K562 (cell line): ENCODE results near the gene CRACR2B. TPM values are rescaled to one million over a fixed set of nuclear protein-coding genes. Genes with fewer than 3 reads are reported as not detected.
A peak's percentile ranks its signal among the peaks of the same experiment; 100 is the strongest.

Experiments used
- ATAC-seq: fragments of 200-7000 bp; cut with Tn5 transposase; 3 replicates; pipeline ENCODE4 v1.9.1; 2020; ENCODE audit warnings: moderate library complexity
- BruUV-seq: library from RNA; stranded (reverse); fragments of 400-500 nt; replicated peaks from 2 replicates; lab custom pipeline; 2021; lab: Mats Ljungman, UMichigan
- CTCF ChIA-PET: fragments of 300-600 bp; formaldehyde crosslinking; extraction: SDS; loops from one replicate; lab custom pipeline; 2021; ENCODE audit warnings: low intra/inter-chr PET ratio; lab: Yijun Ruan, JAX
- POLR2A ChIA-PET: fragments of 300-600, 350-650 bp; sonication (Branson Sonifier 250); formaldehyde crosslinking; extraction: SDS; loops from one replicate; lab custom pipeline; 2021; ENCODE audit warnings: antibody characterized with exemption, inconsistent platforms; lab: Yijun Ruan, JAX
- DNase-seq, 4 experiments: peaks; one replicate each; pipeline versions ENCODE4 v3.0.0 to v3.0.0-alpha.2; 2011 to 2018; ENCODE audit warnings: low spot score in 3 of 4, mixed read lengths in 3 of 4; ENCODE audit errors: extremely low read depth in 1 of 4
- FAIRE-seq: peaks from 2 replicates; lab custom pipeline; 2011; peaks lifted over from hg19 to GRCh38; lab: Jason Lieb, UNC
- H2AFZ ChIP-seq: 2 replicates; pipeline ENCODE4 v1.6.0; 2011; ENCODE audit warnings: low read depth, low read length, control low read depth, inconsistent platforms
- H3K27ac ChIP-seq: fragments of 200-600 bp; 3 replicates; pipeline ENCODE4 v1.8.0; 2011; ENCODE audit warnings: low read depth, mild to moderate bottlenecking, control low read depth, inconsistent platforms, low read length, moderate library complexity, mixed read lengths; ENCODE audit errors: extremely low read depth
- H3K27me3 ChIP-seq, 2 experiments: fragments of 300-600 bp in 1 of 2; 2 replicates in 1 of 2; 3 replicates in 1 of 2; pipeline versions ENCODE4 v1.6.0 to v1.8.0; 2011; ENCODE audit warnings: inconsistent platforms in 2 of 2, low read length in 2 of 2, mild to moderate bottlenecking in 1 of 2, mixed read lengths in 1 of 2, moderate library complexity in 1 of 2; ENCODE audit not compliant: control insufficient read depth in 2 of 2, insufficient read depth in 2 of 2
- H3K36me3 ChIP-seq: fragments of 300-600 bp; 3 replicates; pipeline ENCODE4 v1.8.0; 2011; ENCODE audit warnings: mild to moderate bottlenecking, low read length, inconsistent platforms; ENCODE audit not compliant: control insufficient read depth, insufficient read depth
- H3K4me1 ChIP-seq, 2 experiments: fragments of 200-600 bp in 1 of 2; replicated peaks in 1 of 2; 2 replicates in 1 of 2; 3 replicates in 1 of 2; pipeline versions ENCODE4 v1.5.1 to v1.8.0; 2011; ENCODE audit warnings: inconsistent platforms in 2 of 2, low read length in 2 of 2, mild to moderate bottlenecking in 1 of 2, mixed read lengths in 1 of 2, moderate library complexity in 1 of 2; ENCODE audit not compliant: control insufficient read depth in 2 of 2, insufficient read depth in 2 of 2
- H3K4me2 ChIP-seq: 2 replicates; pipeline ENCODE4 v1.6.1; 2011; ENCODE audit warnings: low read length, control low read depth, inconsistent platforms, mixed read lengths; ENCODE audit not compliant: insufficient read depth
- H3K4me3 ChIP-seq: fragments of 200-600 bp; sonication (generic), shearing (Covaris generic); 2 replicates; pipeline ENCODE4 v1.5.1; 2016; ENCODE audit warnings: control low read depth, inconsistent platforms
- H3K79me2 ChIP-seq: fragments of 200-600 bp; 3 replicates; pipeline ENCODE4 v1.8.0; 2011; ENCODE audit warnings: low read length, inconsistent platforms; ENCODE audit not compliant: control insufficient read depth, insufficient read depth
- H3K9ac ChIP-seq, 2 experiments: 2 replicates each; pipeline versions ENCODE4 v1.6.0 to v1.6.1; 2011; ENCODE audit warnings: low read depth in 2 of 2, low read length in 2 of 2, control low read depth in 1 of 2, inconsistent platforms in 1 of 2, mild to moderate bottlenecking in 1 of 2, mixed read lengths in 1 of 2; ENCODE audit not compliant: insufficient read depth in 1 of 2
- H3K9me1 ChIP-seq: one replicate; pipeline ENCODE4 v1.6.0; 2011; ENCODE audit warnings: inconsistent platforms, mild to moderate bottlenecking, low read length, moderate library complexity; ENCODE audit not compliant: control insufficient read depth, insufficient read depth
- H3K9me3 ChIP-seq: replicated peaks from 2 replicates; pipeline ENCODE4 v1.5.1; 2011; ENCODE audit warnings: low read depth, low read length, inconsistent platforms; ENCODE audit not compliant: control insufficient read depth, insufficient read depth
- H4K20me1 ChIP-seq: replicated peaks from 2 replicates; pipeline ENCODE4 v1.6.1; 2011; ENCODE audit warnings: low read length, inconsistent platforms, mixed read lengths; ENCODE audit not compliant: control insufficient read depth, insufficient read depth
- CSDE1 ChIP-seq, 2 experiments: fragments of 450-650 bp; IDR thresholded peaks; 2 replicates each; pipeline ENCODE4 v1.6.1; 2016; ENCODE audit warnings: mild to moderate bottlenecking in 1 of 2
- DNMT1 ChIP-seq: fragments of 450-650 bp; IDR thresholded peaks from 2 replicates; pipeline ENCODE4 v1.6.1; 2016; ENCODE audit warnings: antibody characterized with exemption, mild to moderate bottlenecking
- NELFE ChIP-seq: IDR thresholded peaks from 2 replicates; pipeline ENCODE4 v1.6.1; 2011; ENCODE audit warnings: mild to moderate bottlenecking; ENCODE audit not compliant: insufficient read depth, insufficient read length
- POLR2A ChIP-seq: fragments of 450-650 bp; conservative IDR thresholded peaks from 2 replicates; pipeline ENCODE4 v1.6.1; 2016
- POLR2G ChIP-seq: fragments of 200-400 bp; formaldehyde crosslinking; IDR thresholded peaks from 2 replicates; pipeline ENCODE4 v1.6.1; 2017; ENCODE audit warnings: low read depth, mild to moderate bottlenecking, antibody characterized with exemption, low read length, moderate library complexity
- RBFOX2 ChIP-seq: fragments of 200-400 bp; formaldehyde crosslinking; IDR thresholded peaks from 2 replicates; pipeline ENCODE4 v1.6.1; 2017; ENCODE audit warnings: low read depth, mild to moderate bottlenecking, low read length, moderate library complexity
- SFPQ ChIP-seq: fragments of 200-400 bp; formaldehyde crosslinking; IDR thresholded peaks from 2 replicates; pipeline ENCODE4 v1.6.1; 2017; ENCODE audit warnings: mild to moderate bottlenecking, low read depth, low read length, moderate library complexity
- TFAM ChIP-seq: fragments of 250-450 bp; sonication (Bioruptor Pico); conservative IDR thresholded peaks from 2 replicates; pipeline ENCODE4 v1.5.0; 2021; ENCODE audit warnings: mild to moderate bottlenecking, moderate library complexity
- ZBTB43 ChIP-seq: sonication (generic); formaldehyde crosslinking; IDR thresholded peaks from 2 replicates; pipeline ENCODE4 v1.8.0; 2023; ENCODE audit warnings: mild to moderate bottlenecking, missing genetic modification reagents
- WGBS: fragments of 100-300 bp; shearing (Covaris generic); methylation state at CpG from one replicate; pipeline ENCODE4 v1.1.6; 2016; ENCODE audit warnings: low coverage, mixed read lengths; ENCODE audit not compliant: insufficient coverage; ENCODE audit errors: missing lambda C conversion rate; 5-methylcytosine and 5-hydroxymethylcytosine counted together
- in situ Hi-C: fragments of 300-500 bp; cut with MboI; formaldehyde crosslinking; loops from 4 replicates; pipeline ENCODE4 v1.15.0; 2018; ENCODE audit warnings: inconsistent platforms, mixed read lengths
- intact Hi-C: fragments of 100-400 bp; cut with micrococcal nuclease; formaldehyde crosslinking; loops from 2 replicates; pipeline ENCODE4 v1.14.2; 2022
- polyA plus RNA-seq, 8 experiments: library from polyadenylated mRNA; depleted of rRNA in 4 of 8; stranded (reverse) in 5 of 8; unstranded in 3 of 8; fragments of >200 nt; fragmentation: Nextera tagmentation in 2 of 8; fragmentation: Illumina TruSeq in 1 of 8; extraction: Ambion mirVana in 2 of 8; extraction: Trizol in 1 of 8; gene quantifications; 2 replicates each; pipeline versions ENCODE4 v1.2.1 to v1.2.3, GENCODE V29; 2011 to 2014; ENCODE audit warnings: inconsistent platforms in 1 of 8, missing spikeins in 1 of 8
- total RNA-seq, 7 experiments: library from RNA; depleted of rRNA in 6 of 7; stranded (reverse); fragments of >200 nt in 6 of 7; fragmentation: Illumina TruSeq in 2 of 7; extraction: Trizol in 2 of 7; gene quantifications; 2 replicates each; pipeline versions ENCODE4 v1.2.1 to v1.2.3, GENCODE V29; 2011 to 2021; ENCODE audit warnings: low replicate concordance in 1 of 7

CRACR2B gene
- total and polyA plus RNA-seq, 9 of the 15 experiments (the other 6 are each of a cell fraction or from before 2014, with no cell fraction given), result 0.10 to 51.0 (median 6.0) TPM

- H3K79me2 ChIP-seq, result no peaks in the 10 kb centered on the region
- H3K36me3 ChIP-seq, result peaks cover 39% of the 10 kb centered on the region; the same call in 2 of the 3 replicates
- no peak for ATAC-seq
- H4K20me1 ChIP-seq, result peaks cover 15% of the 10 kb centered on the region; the same call in 1 of the 2 replicates
- peak overlapping the region in 1 of 2 experiments; percentile 48; a peak in 1 of 4 replicates for H3K9ac ChIP-seq
- no peak for DNase-seq
- POLR2A ChIA-PET, result interaction anchor here (1.8 kb wide), 1 partner anchor 8 kb away, joined by 5 read pairs; no protein-coding TSS in a partner anchor
- no peaks in the 10 kb centered on the region for H3K9me1 ChIP-seq
- no peak overlapping the region for H3K4me3 ChIP-seq
- H3K27me3 ChIP-seq, result no peaks in the 10 kb centered on the region
- H3K4me2 ChIP-seq, result no peak overlapping the region
- H3K9me3 ChIP-seq, result no peaks in the 10 kb centered on the region
- intact Hi-C loops, result no loop called here
- CTCF ChIA-PET, result no interaction called here
- BruUV-seq, result TSS peak; percentile 42
- in situ Hi-C loops, result no loop called here
- FAIRE-seq, result no peak
- H3K27ac ChIP-seq, result no peak overlapping the region
- TF ChIP-seq CSDE1 (IDR thresholded peaks at IDR 0.05) (no peak), RBFOX2 (peak; percentile 28; the same call in 1 of the 2 replicates), NELFE (no peak), POLR2G (peak; percentile 61), DNMT1 (no peak)
- no peak overlapping the region for H2AFZ ChIP-seq
- WGBS, result 92% methylated on average over 14 of the region's 17 CpGs
- peaks cover 0 to 90% of the 10 kb centered on the region in 2 experiments; a peak in 2 of 5 replicates for H3K4me1 ChIP-seq
These were observed 40.7 kb downstream of the CRACR2B start for GRCh38 chr11:868394-868793.

- POLR2A ChIA-PET, result interaction anchor here (0.6 kb wide), 2 partner anchors 23 to 119 kb away, joined by 3 read pairs; no protein-coding TSS in a partner anchor
- in situ Hi-C loops, result no loop called here
These were observed 41.1 kb downstream of the CRACR2B start for GRCh38 chr11:868802-869201.

More at GRCh38 chr11:868802-869201, 41.1 kb downstream of the CRACR2B start:
- peaks cover 0 to 86% of the 10 kb centered on the region in 2 experiments; a peak in 2 of 5 replicates for H3K4me1 ChIP-seq
- no peak for DNase-seq
- no peak overlapping the region for H3K4me2 ChIP-seq
- H4K20me1 ChIP-seq, result peaks cover 12% of the 10 kb centered on the region; the same call in 1 of the 2 replicates
- H3K9me1 ChIP-seq, result no peaks in the 10 kb centered on the region
- H3K36me3 ChIP-seq, result peaks cover 43% of the 10 kb centered on the region; the same call in 2 of the 3 replicates
- no peak overlapping the region for H2AFZ ChIP-seq
- no peaks in the 10 kb centered on the region for H3K9me3 ChIP-seq
- 90% methylated on average over 12 of the region's 12 CpGs for WGBS
- TF ChIP-seq TFAM (no peak), POLR2A (peak; percentile 23; the same call in 1 of the 2 replicates), DNMT1 (no peak), SFPQ (no peak), POLR2G (peak; percentile 57), ZBTB43 (CRISPR knock-in tag) (no peak)
- H3K27me3 ChIP-seq, result no peaks in the 10 kb centered on the region
- no peak for FAIRE-seq
- CTCF ChIA-PET, result no interaction called here
- H3K79me2 ChIP-seq, result no peaks in the 10 kb centered on the region
- H3K4me3 ChIP-seq, result no peak overlapping the region
- no peak overlapping the region for H3K9ac ChIP-seq
- no peak for ATAC-seq
- intact Hi-C loops, result no loop called here
- no peak overlapping the region for H3K27ac ChIP-seq
- BruUV-seq, result no TSS peak
